GM21447 (cell line): ENCODE data around the gene C4orf36.
"Not testable (repeated sequence)": the region's sequence is repeated elsewhere in the genome, so short reads cannot be mapped to it uniquely, and the experiment has no call there.

ENCODE experiments used
- ATAC-seq: cut with Tn5 transposase; IDR thresholded peaks from one replicate; pipeline ENCODE4 v1.9.1; 2021; ENCODE audit not compliant: unreplicated experiment

C4orf36 gene

GRCh38 chr4:86917212-86918039 is 25.2 kb upstream of the C4orf36 start:
- ATAC-seq, result no peak

- no peak for ATAC-seq
Observed at GRCh38 chr4:86916392-86916791, 24.2 kb upstream of the C4orf36 start.

GRCh38 chr4:86910820-86911684 is 18.8 kb upstream of the C4orf36 start:
- ATAC-seq, result no peak

GRCh38 chr4:86910369-86910768 is 18.1 kb upstream of the C4orf36 start:
- no peak for ATAC-seq

GRCh38 chr4:86909546-86910295 is 17.5 kb upstream of the C4orf36 start:
- ATAC-seq, result no peak

- ATAC-seq, result no peak
Observed at GRCh38 chr4:86908251-86908657, 16.0 kb upstream of the C4orf36 start.

- ATAC-seq, result no peak
Observed at GRCh38 chr4:86901864-86902263, 9.6 kb upstream of the C4orf36 start.

- ATAC-seq, result no peak
Observed at GRCh38 chr4:86898562-86898961, 6.3 kb upstream of the C4orf36 start.

- ATAC-seq, result no peak
Observed at GRCh38 chr4:86896596-86896995, 4.4 kb upstream of the C4orf36 start.

- peak; percentile 47 for ATAC-seq
Observed at GRCh38 chr4:86895692-86896488, 3.7 kb upstream of the C4orf36 start.

- ATAC-seq, result no peak
Observed at GRCh38 chr4:86894455-86894854, 2.2 kb upstream of the C4orf36 start.

GRCh38 chr4:86893136-86893535 is 914 bp upstream of the C4orf36 start:
- no peak for ATAC-seq

GRCh38 chr4:86892636-86892960 is 376 bp upstream of the C4orf36 start:
- ATAC-seq, result no peak

GRCh38 chr4:86890790-86891189 is 1.4 kb downstream of the C4orf36 start:
- no peak for ATAC-seq

- ATAC-seq, result no peak
Observed at GRCh38 chr4:86879641-86880040, 12.6 kb downstream of the C4orf36 start.

GRCh38 chr4:86878640-86879039 is 13.6 kb downstream of the C4orf36 start:
- no peak for ATAC-seq

GRCh38 chr4:86876894-86877685 is 15.1 kb downstream of the C4orf36 start:
- no peak for ATAC-seq

- not testable (repeated sequence) for ATAC-seq
Observed at GRCh38 chr4:86875436-86875835, 16.8 kb downstream of the C4orf36 start.

- no peak for ATAC-seq
Observed at GRCh38 chr4:86872135-86872534, 20.1 kb downstream of the C4orf36 start.
